K562 (cell line): ENCODE results near the gene CYB5B. TPM values are rescaled to one million over a fixed set of nuclear protein-coding genes. Genes with fewer than 3 reads are reported as not detected.

Experiments used
- ATAC-seq: fragments of 200-7000 bp; cut with Tn5 transposase; 3 replicates; pipeline ENCODE4 v1.9.1; 2020; ENCODE audit warnings: moderate library complexity
- BruUV-seq: library from RNA; stranded (reverse); fragments of 400-500 nt; replicated peaks from 2 replicates; lab custom pipeline; 2021; lab: Mats Ljungman, UMichigan
- CTCF ChIA-PET: fragments of 300-600 bp; formaldehyde crosslinking; extraction: SDS; loops from one replicate; lab custom pipeline; 2021; ENCODE audit warnings: low intra/inter-chr PET ratio; lab: Yijun Ruan, JAX
- POLR2A ChIA-PET: fragments of 300-600, 350-650 bp; sonication (Branson Sonifier 250); formaldehyde crosslinking; extraction: SDS; loops from one replicate; lab custom pipeline; 2021; ENCODE audit warnings: antibody characterized with exemption, inconsistent platforms; lab: Yijun Ruan, JAX
- DNase-seq, 4 experiments: peaks; one replicate each; pipeline versions ENCODE4 v3.0.0 to v3.0.0-alpha.2; 2011 to 2018; ENCODE audit warnings: low spot score in 3 of 4, mixed read lengths in 3 of 4; ENCODE audit errors: extremely low read depth in 1 of 4
- FAIRE-seq: peaks from 2 replicates; lab custom pipeline; 2011; peaks lifted over from hg19 to GRCh38; lab: Jason Lieb, UNC
- H2AFZ ChIP-seq: 2 replicates; pipeline ENCODE4 v1.6.0; 2011; ENCODE audit warnings: low read depth, low read length, control low read depth, inconsistent platforms
- H3K27ac ChIP-seq: fragments of 200-600 bp; 3 replicates; pipeline ENCODE4 v1.8.0; 2011; ENCODE audit warnings: low read depth, mild to moderate bottlenecking, control low read depth, inconsistent platforms, low read length, moderate library complexity, mixed read lengths; ENCODE audit errors: extremely low read depth
- H3K27me3 ChIP-seq, 2 experiments: fragments of 300-600 bp in 1 of 2; 2 replicates in 1 of 2; 3 replicates in 1 of 2; pipeline versions ENCODE4 v1.6.0 to v1.8.0; 2011; ENCODE audit warnings: inconsistent platforms in 2 of 2, low read length in 2 of 2, mild to moderate bottlenecking in 1 of 2, mixed read lengths in 1 of 2, moderate library complexity in 1 of 2; ENCODE audit not compliant: control insufficient read depth in 2 of 2, insufficient read depth in 2 of 2
- H3K36me3 ChIP-seq: fragments of 300-600 bp; 3 replicates; pipeline ENCODE4 v1.8.0; 2011; ENCODE audit warnings: mild to moderate bottlenecking, low read length, inconsistent platforms; ENCODE audit not compliant: control insufficient read depth, insufficient read depth
- H3K4me1 ChIP-seq, 2 experiments: fragments of 200-600 bp in 1 of 2; replicated peaks in 1 of 2; 2 replicates in 1 of 2; 3 replicates in 1 of 2; pipeline versions ENCODE4 v1.5.1 to v1.8.0; 2011; ENCODE audit warnings: inconsistent platforms in 2 of 2, low read length in 2 of 2, mild to moderate bottlenecking in 1 of 2, mixed read lengths in 1 of 2, moderate library complexity in 1 of 2; ENCODE audit not compliant: control insufficient read depth in 2 of 2, insufficient read depth in 2 of 2
- H3K4me2 ChIP-seq: 2 replicates; pipeline ENCODE4 v1.6.1; 2011; ENCODE audit warnings: low read length, control low read depth, inconsistent platforms, mixed read lengths; ENCODE audit not compliant: insufficient read depth
- H3K4me3 ChIP-seq: fragments of 200-600 bp; sonication (generic), shearing (Covaris generic); 2 replicates; pipeline ENCODE4 v1.5.1; 2016; ENCODE audit warnings: control low read depth, inconsistent platforms
- H3K79me2 ChIP-seq: fragments of 200-600 bp; 3 replicates; pipeline ENCODE4 v1.8.0; 2011; ENCODE audit warnings: low read length, inconsistent platforms; ENCODE audit not compliant: control insufficient read depth, insufficient read depth
- H3K9ac ChIP-seq, 2 experiments: 2 replicates each; pipeline versions ENCODE4 v1.6.0 to v1.6.1; 2011; ENCODE audit warnings: low read depth in 2 of 2, low read length in 2 of 2, control low read depth in 1 of 2, inconsistent platforms in 1 of 2, mild to moderate bottlenecking in 1 of 2, mixed read lengths in 1 of 2; ENCODE audit not compliant: insufficient read depth in 1 of 2
- H3K9me1 ChIP-seq: one replicate; pipeline ENCODE4 v1.6.0; 2011; ENCODE audit warnings: inconsistent platforms, mild to moderate bottlenecking, low read length, moderate library complexity; ENCODE audit not compliant: control insufficient read depth, insufficient read depth
- H3K9me3 ChIP-seq: replicated peaks from 2 replicates; pipeline ENCODE4 v1.5.1; 2011; ENCODE audit warnings: low read depth, low read length, inconsistent platforms; ENCODE audit not compliant: control insufficient read depth, insufficient read depth
- H4K20me1 ChIP-seq: replicated peaks from 2 replicates; pipeline ENCODE4 v1.6.1; 2011; ENCODE audit warnings: low read length, inconsistent platforms, mixed read lengths; ENCODE audit not compliant: control insufficient read depth, insufficient read depth
- ARHGAP35 ChIP-seq: fragments of 450-650 bp; IDR thresholded peaks from 2 replicates; pipeline ENCODE4 v1.6.1; 2018; ENCODE audit not compliant: partially characterized antibody
- CCAR2 ChIP-seq: fragments of 200-400 bp; formaldehyde crosslinking; IDR thresholded peaks from 2 replicates; pipeline ENCODE4 v1.6.1; 2017; ENCODE audit warnings: mild to moderate bottlenecking, low read depth, low read length
- HNRNPK ChIP-seq: fragments of 200-400 bp; formaldehyde crosslinking; IDR thresholded peaks from one replicate; pipeline ENCODE4 v1.6.1; 2018; ENCODE audit warnings: mild to moderate bottlenecking, low read depth, low read length; ENCODE audit not compliant: poor library complexity, severe bottlenecking
- NONO ChIP-seq, 2 experiments: fragments of 200-400 bp in 1 of 2; fragments of 450-650 bp in 1 of 2; formaldehyde crosslinking in 1 of 2; IDR thresholded peaks; 2 replicates each; pipeline ENCODE4 v1.6.1; 2017; ENCODE audit warnings: low read depth in 2 of 2, mild to moderate bottlenecking in 2 of 2, moderate library complexity in 2 of 2, low read length in 1 of 2
- POLR2AphosphoS5 ChIP-seq: IDR thresholded peaks from 2 replicates; pipeline ENCODE4 v1.6.1; 2011; ENCODE audit warnings: mild to moderate bottlenecking, low read depth, low read length, moderate library complexity; ENCODE audit not compliant: control insufficient read depth, insufficient read depth
- RBFOX2 ChIP-seq: fragments of 200-400 bp; formaldehyde crosslinking; IDR thresholded peaks from 2 replicates; pipeline ENCODE4 v1.6.1; 2017; ENCODE audit warnings: low read depth, mild to moderate bottlenecking, low read length, moderate library complexity
- RBM34 ChIP-seq: fragments of 200-400 bp; formaldehyde crosslinking; IDR thresholded peaks from 2 replicates; pipeline ENCODE4 v1.6.1; 2018; ENCODE audit warnings: low read length, borderline replicate concordance; ENCODE audit not compliant: insufficient read depth
- WGBS: fragments of 100-300 bp; shearing (Covaris generic); methylation state at CpG from one replicate; pipeline ENCODE4 v1.1.6; 2016; ENCODE audit warnings: low coverage, mixed read lengths; ENCODE audit not compliant: insufficient coverage; ENCODE audit errors: missing lambda C conversion rate; 5-methylcytosine and 5-hydroxymethylcytosine counted together
- in situ Hi-C: fragments of 300-500 bp; cut with MboI; formaldehyde crosslinking; loops from 4 replicates; pipeline ENCODE4 v1.15.0; 2018; ENCODE audit warnings: inconsistent platforms, mixed read lengths
- intact Hi-C: fragments of 100-400 bp; cut with micrococcal nuclease; formaldehyde crosslinking; loops from 2 replicates; pipeline ENCODE4 v1.14.2; 2022
- polyA plus RNA-seq, 8 experiments: library from polyadenylated mRNA; depleted of rRNA in 4 of 8; stranded (reverse) in 5 of 8; unstranded in 3 of 8; fragments of >200 nt; fragmentation: Nextera tagmentation in 2 of 8; fragmentation: Illumina TruSeq in 1 of 8; extraction: Ambion mirVana in 2 of 8; extraction: Trizol in 1 of 8; gene quantifications; 2 replicates each; pipeline versions ENCODE4 v1.2.1 to v1.2.3, GENCODE V29; 2011 to 2014; ENCODE audit warnings: inconsistent platforms in 1 of 8, missing spikeins in 1 of 8
- total RNA-seq, 7 experiments: library from RNA; depleted of rRNA in 6 of 7; stranded (reverse); fragments of >200 nt in 6 of 7; fragmentation: Illumina TruSeq in 2 of 7; extraction: Trizol in 2 of 7; gene quantifications; 2 replicates each; pipeline versions ENCODE4 v1.2.1 to v1.2.3, GENCODE V29; 2011 to 2021; ENCODE audit warnings: low replicate concordance in 1 of 7

Gene CYB5B
- total and polyA plus RNA-seq, 9 of the 15 experiments (the other 6 are each of a cell fraction or from before 2014, with no cell fraction given) = 29.9 to 274 (median 136) TPM

DNA sequence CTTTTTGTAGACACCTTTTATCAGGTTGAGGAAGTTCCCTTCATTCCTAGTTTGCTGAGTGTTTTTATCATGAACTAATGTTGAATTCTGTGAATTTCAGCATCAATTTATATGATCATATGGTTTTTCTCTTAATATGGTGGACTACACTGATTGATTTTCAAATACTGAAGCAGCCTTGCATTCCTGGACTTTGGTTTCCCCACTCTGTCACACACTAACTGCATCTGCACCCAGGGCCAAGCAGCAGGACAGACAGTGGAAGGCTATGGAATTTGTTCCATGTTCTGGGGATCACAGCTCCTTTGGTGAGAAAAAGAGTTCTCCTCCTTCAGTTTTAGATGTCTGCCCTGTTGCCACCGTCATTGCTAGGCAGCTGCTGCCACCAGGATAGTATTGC, 46.4 kb upstream of the CYB5B start:
- Histone ChIP-seq H3K4me3 (no peak overlapping the region), H3K9me1 (no peaks in the 10 kb centered on the region), H3K79me2 (peaks cover 24% of the 10 kb centered on the region), H3K4me1 (peaks cover 0 to 8% of the 10 kb centered on the region in 2 experiments; a peak in 2 of 5 replicates), H3K27ac (no peak overlapping the region), H3K36me3 (peaks cover 80% of the 10 kb centered on the region), H3K27me3 (no peaks in the 10 kb centered on the region), H3K4me2 (no peak overlapping the region), H3K9ac (no peak overlapping the region), H4K20me1 (no peaks in the 10 kb centered on the region), H2AFZ (no peak overlapping the region), H3K9me3 (no peaks in the 10 kb centered on the region)
- ChIA-PET POLR2A (interaction anchor here (0.7 to 1.7 kb wide), 3 partner anchors 20 to 31 kb away, joined by 3 to 4 read pairs (median 3); no protein-coding TSS in a partner anchor), CTCF (no interaction called here)
- DNase-seq (no peak), FAIRE-seq (no peak), ATAC-seq (no peak)
- intact Hi-C loops = no loop called here
- TF ChIP-seq NONO (IDR thresholded peaks at IDR 0.05; ENCODE audit: low read depth in 2 of 2, low read length in 1 of 2) (no peak), CCAR2 (no peak), HNRNPK (no peak), RBFOX2 (0 out of 2 replicates have a peak, but pooled peaks have one; percentile 12), ARHGAP35 (no peak), POLR2AphosphoS5 (0 out of 2 replicates have a peak, but pooled peaks have one; percentile 12), RBM34 (no peak)
- in situ Hi-C loops = no loop called here
- 75% methylated on average over 1 of the region's 1 CpG for WGBS
- BruUV-seq = no TSS peak
